Effector memory CD8-positive, alpha-beta T cell (primary cell): ENCODE measurements around the gene ELF5.

Experiments used
- ATAC-seq: fragments of 150-1000 bp; cut with Tn5 transposase; replicated peaks from 2 replicates; pipeline ENCODE4 v1.10.0; 2021; ENCODE audit warnings: mild to moderate bottlenecking, moderate library complexity
- DNase-seq, 3 experiments: peaks; one replicate each; pipeline ENCODE4 v3.0.0; 2021
- H3K27ac Mint-ChIP-seq, 2 donors: one replicate each; pipeline ENCODE4 v1.8.0; 2022; ENCODE audit warnings: mild to moderate bottlenecking in 2 of 2, mixed read lengths in 2 of 2, moderate library complexity in 2 of 2
- H3K27me3 Mint-ChIP-seq, 2 donors: one replicate each; pipeline ENCODE4 v1.8.0; 2022; ENCODE audit warnings: mixed read lengths in 2 of 2
- H3K36me3 Mint-ChIP-seq: one replicate; pipeline ENCODE4 v1.8.0; 2022; ENCODE audit warnings: mild to moderate bottlenecking, moderate library complexity, mixed read lengths; ENCODE audit not compliant: insufficient read depth
- H3K4me1 Mint-ChIP-seq, 2 donors: one replicate each; pipeline ENCODE4 v1.8.0; 2022; ENCODE audit warnings: low read depth in 2 of 2, mixed read lengths in 2 of 2
- H3K4me3 Mint-ChIP-seq, 2 donors: one replicate each; pipeline ENCODE4 v1.8.0; 2022; ENCODE audit warnings: mild to moderate bottlenecking in 2 of 2, mixed read lengths in 2 of 2, moderate library complexity in 2 of 2
- H3K9me3 Mint-ChIP-seq, 2 donors: one replicate each; pipeline ENCODE4 v1.8.0; 2022; ENCODE audit warnings: mixed read lengths in 2 of 2

The ELF5 gene

DNA sequence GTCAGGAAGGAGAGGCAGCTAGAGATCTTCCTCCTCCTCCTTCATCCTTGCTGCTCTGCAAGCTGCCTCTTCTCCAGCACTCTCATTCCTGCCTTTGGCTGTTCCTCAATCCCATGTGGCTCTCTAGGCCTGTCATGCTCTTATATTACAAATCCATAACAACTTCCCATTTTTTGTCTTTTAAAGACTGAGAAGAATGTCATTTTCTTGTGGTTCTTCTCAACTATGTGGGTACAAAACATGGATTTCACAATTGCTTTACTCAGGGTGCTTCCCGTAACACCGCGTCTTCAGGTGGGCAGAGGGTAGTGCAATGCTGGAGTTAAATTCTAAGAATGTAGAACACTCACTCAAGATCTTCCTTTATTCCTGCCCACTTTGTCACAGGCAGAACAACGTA lies 81.6 kb downstream of the ELF5 start:
- H3K4me3 Mint-ChIP-seq = no peak overlapping the region
- no peaks in the 10 kb centered on the region for H3K9me3 Mint-ChIP-seq
- no peaks in the 10 kb centered on the region for H3K4me1 Mint-ChIP-seq
- no peak overlapping the region for H3K27ac Mint-ChIP-seq
- ATAC-seq (no peak), DNase-seq (no peak)
- peaks cover 7 to 21% of the 10 kb centered on the region in 2 donors for H3K27me3 Mint-ChIP-seq
- H3K36me3 Mint-ChIP-seq = no peaks in the 10 kb centered on the region
